Lung (tissue), 12 donors: ENCODE results near the gene FBXL22. TPM values are rescaled to one million over a fixed set of nuclear protein-coding genes. Genes with fewer than 3 reads are reported as not detected.

Source experiments
- ATAC-seq: fragments of 200-7000 bp; cut with Tn5 transposase; one replicate; pipeline ENCODE4 v1.9.1; 2020; ENCODE audit warnings: moderate number of reproducible peaks; ENCODE audit not compliant: insufficient read depth, low FRiP score
- DNase-seq, 3 donors: peaks; one replicate each; pipeline ENCODE4 v3.0.0-alpha.2; 2013 to 2017
- H3K27ac ChIP-seq, 2 donors: one replicate each; pipeline ENCODE4 v1.5.1; 2013; ENCODE audit warnings: mild to moderate bottlenecking in 2 of 2, moderate library complexity in 2 of 2, control low read depth in 1 of 2, inconsistent platforms in 1 of 2, low read depth in 1 of 2, low read length in 1 of 2
- H3K27me3 ChIP-seq, 3 donors: one replicate each; pipeline ENCODE4 v1.5.1; 2013; ENCODE audit warnings: low read length in 2 of 3; ENCODE audit not compliant: control insufficient read depth in 3 of 3, insufficient read depth in 3 of 3
- H3K36me3 ChIP-seq, 4 donors: one replicate each; pipeline ENCODE4 v1.5.1; 2013; ENCODE audit warnings: low read length in 4 of 4, mild to moderate bottlenecking in 1 of 4, moderate library complexity in 1 of 4; ENCODE audit not compliant: control insufficient read depth in 4 of 4, insufficient read depth in 4 of 4
- H3K4me1 ChIP-seq, 5 donors: one replicate each; pipeline ENCODE4 v1.5.1; 2013; ENCODE audit warnings: low read length in 5 of 5, mild to moderate bottlenecking in 2 of 5, moderate library complexity in 1 of 5; ENCODE audit not compliant: control insufficient read depth in 5 of 5, insufficient read depth in 5 of 5
- H3K4me3 ChIP-seq: one replicate; pipeline ENCODE4 v1.5.1; 2013; ENCODE audit warnings: mild to moderate bottlenecking, control low read depth, moderate library complexity
- H3K9ac ChIP-seq, 2 donors: one replicate each; pipeline ENCODE4 v1.5.1; 2013; ENCODE audit warnings: low read length in 2 of 2, control low read depth in 1 of 2; ENCODE audit not compliant: insufficient read depth in 1 of 2
- H3K9me3 ChIP-seq, 4 donors: one replicate each; pipeline ENCODE4 v1.5.1; 2013; ENCODE audit warnings: low read length in 3 of 4, mild to moderate bottlenecking in 1 of 4, moderate library complexity in 1 of 4; ENCODE audit not compliant: control insufficient read depth in 4 of 4, insufficient read depth in 3 of 4
- CTCF ChIP-seq: IDR thresholded peaks from 2 replicates; pipeline ENCODE4 v1.5.1; 2012; ENCODE audit warnings: mild to moderate bottlenecking; ENCODE audit errors: control extremely low read depth, extremely low read depth
- WGBS, 2 donors: extraction: QIAGEN DNeasy Blood & Tissue Kit; methylation state at CpG; one replicate each; pipeline ENCODE4 v1.1.7; 2013; 5-methylcytosine and 5-hydroxymethylcytosine counted together
- polyA plus RNA-seq, 2 donors: library from polyadenylated mRNA; stranded (reverse); fragments of 200-250 nt; gene quantifications; one replicate each; pipeline ENCODE4 v1.2.1, GENCODE V29; 2013
- total RNA-seq, 2 donors: library from RNA; depleted of rRNA in 1 of 2; stranded (reverse); fragments of >200 nt in 1 of 2; gene quantifications; one replicate each; pipeline ENCODE4 v1.2.1, GENCODE V29; 2014 to 2021
- donor health status: control.
- donor health status: control.
- donor health status: Bipolar disorder and iron deficiency.
- donor health status: healthy.
- donor health status: DM: yes; HTN: yes; CAD: no.

Gene FBXL22
- total and polyA plus RNA-seq, 4 donors = 0.42 to 2.7 (median 1.6) TPM

DNA sequence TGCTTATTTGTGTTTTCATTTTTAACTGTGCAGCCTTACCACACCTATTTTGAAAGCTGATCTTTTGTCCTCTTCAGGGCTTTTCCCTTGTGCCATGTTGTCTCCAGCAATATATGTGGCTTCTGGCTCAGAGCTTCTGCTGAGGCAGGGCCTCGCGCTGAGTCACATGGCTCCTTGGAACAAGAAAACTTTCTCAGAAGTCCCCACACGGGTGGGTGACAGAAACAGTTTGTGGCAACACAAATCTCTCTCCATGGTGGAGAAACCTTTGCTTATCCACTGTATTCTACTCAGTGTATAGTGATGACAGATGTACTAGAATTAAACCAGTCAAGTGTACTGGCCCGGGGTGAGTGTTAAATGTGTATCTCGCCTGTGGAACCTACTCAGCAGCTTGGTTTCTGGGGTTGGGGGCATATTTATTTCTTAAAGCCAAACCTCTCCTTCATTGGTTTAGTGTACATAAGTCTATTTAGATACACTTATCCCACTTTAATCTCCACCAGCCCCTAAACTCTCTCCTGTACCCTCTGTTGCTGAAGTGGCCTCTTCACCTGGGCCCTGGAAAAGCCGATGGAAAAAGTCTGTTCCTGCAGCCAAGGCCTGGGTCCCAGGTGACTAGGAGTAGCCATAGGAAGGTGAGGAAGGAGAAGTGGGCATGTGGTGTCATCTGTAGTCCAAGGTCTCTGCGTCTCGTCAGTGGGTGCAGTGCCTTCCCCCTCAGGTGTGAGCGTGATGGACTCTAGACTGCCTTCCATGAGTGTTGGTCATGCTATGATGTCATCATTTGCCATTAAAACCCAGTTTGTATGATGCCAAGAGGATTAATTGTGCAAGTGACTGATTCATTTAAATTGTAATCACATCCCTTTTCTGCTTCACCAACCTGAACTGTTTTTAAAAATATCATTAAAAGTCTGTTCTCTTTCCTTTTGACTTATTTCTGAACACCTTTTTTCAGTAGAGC, 3.2 kb upstream of the FBXL22 start:
- ATAC-seq = no peak

GRCh38 chr15:63595065-63595464, 2.1 kb upstream of the FBXL22 start:
- ATAC-seq (no peak), DNase-seq (no peak)
- Histone ChIP-seq H3K9me3 (no peaks in the 10 kb centered on the region), H3K4me1 (peaks cover 0 to 31% (median 14%) of the 10 kb centered on the region in 5 donors), H3K4me3 (no peak overlapping the region), H3K36me3 (peaks cover 13 to 20% (median 14%) of the 10 kb centered on the region in 4 donors), H3K27ac (no peak overlapping the region), H3K27me3 (no peaks in the 10 kb centered on the region), H3K9ac (no peak overlapping the region)
- no peak for TF ChIP-seq CTCF
- 78 to 92% methylated on average over 3 of the region's 3 CpGs for WGBS, 2 donors

More for the DNA sequence above, 3.2 kb upstream of the FBXL22 start:
- no peaks in the 10 kb centered on the region for H3K9me3 ChIP-seq
- H3K27me3 ChIP-seq = no peaks in the 10 kb centered on the region
- WGBS, 2 donors = 74 to 78% methylated on average over 9 of the region's 9 CpGs
- H3K36me3 ChIP-seq = peaks cover 19 to 23% (median 21%) of the 10 kb centered on the region in 4 donors
- peaks cover 0 to 22% (median 10%) of the 10 kb centered on the region in 5 donors for H3K4me1 ChIP-seq
- H3K4me3 ChIP-seq = no peak overlapping the region
- no peak overlapping the region for H3K27ac ChIP-seq
- no peak overlapping the region for H3K9ac ChIP-seq
- DNase-seq = no peak
- TF ChIP-seq CTCF = no peak

DNA sequence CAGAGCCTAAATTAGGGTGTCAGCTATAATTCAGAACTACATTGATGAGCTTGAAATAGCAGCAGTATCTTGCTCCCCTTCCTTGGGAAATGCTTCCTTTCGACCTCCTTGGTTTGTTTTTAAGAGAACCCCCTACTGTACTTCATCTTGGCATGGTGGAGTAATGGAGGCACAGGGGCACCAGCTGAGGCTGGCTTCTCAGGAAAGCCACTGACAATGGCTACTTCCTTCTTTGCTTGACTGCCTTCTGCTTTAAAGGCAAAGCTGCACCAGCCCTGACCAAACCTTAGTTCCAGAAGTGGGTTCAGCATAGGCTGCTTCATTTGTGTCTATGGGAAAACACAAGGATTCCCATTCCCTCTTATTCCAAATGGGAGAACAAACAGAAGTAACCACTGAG, 1.5 kb upstream of the FBXL22 start:
- ATAC-seq (no peak), DNase-seq (no peak)
- WGBS, 2 donors = 36 to 58% methylated on average over 1 of the region's 1 CpG
- Histone ChIP-seq H3K4me1 (peaks cover 0 to 35% (median 16%) of the 10 kb centered on the region in 5 donors), H3K9me3 (no peaks in the 10 kb centered on the region), H3K36me3 (peaks cover 10 to 16% (median 12%) of the 10 kb centered on the region in 4 donors), H3K27me3 (no peaks in the 10 kb centered on the region), H3K27ac (peak overlapping the region in 1 of 2 donors; percentile 80), H3K4me3 (no peak overlapping the region), H3K9ac (no peak overlapping the region)
- TF ChIP-seq CTCF = no peak
